ENCODE measurements around the gene IGLON5.

The IGLON5 gene

GRCh38 chr19:51282335-51282734, 29.1 kb upstream of the IGLON5 start:
- in situ Hi-C loops (cut with HindIII; ENCODE audit: low sequenced_read_pairs) = no loop called here

GRCh38 chr19:51285682-51286081, 25.8 kb upstream of the IGLON5 start:
- H3K4me3 ChIP-seq (ENCODE audit: low read depth, low read length) = no peak overlapping the region
- in situ Hi-C loops (cut with HindIII; ENCODE audit: low sequenced_read_pairs) = no loop called here
- TF ChIP-seq CTCF (IDR thresholded peaks at IDR 0.05; ENCODE audit: low read depth, low read length) = no peak
- no peak for DNase-seq (ENCODE audit: low read depth, low spot score)

More at GRCh38 chr19:51282335-51282734, 29.1 kb upstream of the IGLON5 start:
- no peak for TF ChIP-seq CTCF (IDR thresholded peaks at IDR 0.05; ENCODE audit: low read depth, low read length)
- no peak for DNase-seq (ENCODE audit: low read depth, low spot score)
- H3K4me3 ChIP-seq (ENCODE audit: low read depth, low read length) = no peak overlapping the region

- TF ChIP-seq CTCF (IDR thresholded peaks at IDR 0.05; ENCODE audit: low read depth, low read length) = no peak
- H3K4me3 ChIP-seq (ENCODE audit: low read depth, low read length) = no peak overlapping the region
- in situ Hi-C loops (cut with HindIII; ENCODE audit: low sequenced_read_pairs) = no loop called here
- no peak for DNase-seq (ENCODE audit: low read depth, low spot score)
Measured at GRCh38 chr19:51289635-51290034, 21.8 kb upstream of the IGLON5 start.

GRCh38 chr19:51292971-51293370, 18.5 kb upstream of the IGLON5 start:
- in situ Hi-C loops (cut with HindIII; ENCODE audit: low sequenced_read_pairs) = no loop called here
- TF ChIP-seq CTCF (IDR thresholded peaks at IDR 0.05; ENCODE audit: low read depth, low read length) = no peak
- no peak overlapping the region for H3K4me3 ChIP-seq (ENCODE audit: low read depth, low read length)
- DNase-seq (ENCODE audit: low read depth, low spot score) = no peak

- H3K4me3 ChIP-seq (ENCODE audit: low read depth, low read length) = no peak overlapping the region
- DNase-seq (ENCODE audit: low read depth, low spot score) = no peak
- in situ Hi-C loops (cut with HindIII; ENCODE audit: low sequenced_read_pairs) = no loop called here
- TF ChIP-seq CTCF (IDR thresholded peaks at IDR 0.05; ENCODE audit: low read depth, low read length) = no peak
Measured at GRCh38 chr19:51293571-51294210, 17.8 kb upstream of the IGLON5 start.

- in situ Hi-C loops (cut with HindIII; ENCODE audit: low sequenced_read_pairs) = no loop called here
Measured at GRCh38 chr19:51294211-51294976, 17.1 kb upstream of the IGLON5 start.

More at GRCh38 chr19:51294211-51294976, 17.1 kb upstream of the IGLON5 start:
- TF ChIP-seq CTCF (IDR thresholded peaks at IDR 0.05; ENCODE audit: low read depth, low read length) = no peak
- no peak overlapping the region for H3K4me3 ChIP-seq (ENCODE audit: low read depth, low read length)
- DNase-seq (ENCODE audit: low read depth, low spot score) = no peak
